ENCODE measurements around the gene OR10A3.
"Not testable (repeated sequence)": the region's sequence is repeated elsewhere in the genome, so short reads cannot be mapped to it uniquely, and the experiment has no call there.

The OR10A3 gene

GRCh38 chr11:7941608-7942007, at the start of gene OR10A3:
Gene OR10A3 (minus strand): TSS chr11:7941708. CDS start chr11:7939520, 2,188 bp downstream.
- no peak within 1 kb of the TSS for H3K4me3 ChIP-seq (ENCODE audit: low read depth, low read length)
- no peak for TF ChIP-seq CTCF (IDR thresholded peaks at IDR 0.05; ENCODE audit: control insufficient read depth, extremely low read depth, insufficient read depth)
- no peak for DNase-seq (ENCODE audit: low read depth)

- not testable (repeated sequence) for DNase-seq (ENCODE audit: low read depth)
- H3K4me3 ChIP-seq (ENCODE audit: low read depth, low read length), result peak overlapping the region; percentile 62
Observed at GRCh38 chr11:7987560-7987883, 46.0 kb upstream of the OR10A3 start.

GRCh38 chr11:7986768-7987559, 45.5 kb upstream of the OR10A3 start, which contains the start of gene EIF3F:
Gene EIF3F (plus strand): TSS chr11:7987337. CDS start chr11:7987353, 16 bp downstream.
- peak; percentile 89 for TF ChIP-seq CTCF (IDR thresholded peaks at IDR 0.05; ENCODE audit: control insufficient read depth, extremely low read depth, insufficient read depth)
- peak; percentile 100 for DNase-seq (ENCODE audit: low read depth)
- H3K4me3 ChIP-seq (ENCODE audit: low read depth, low read length), result peak within 1 kb of the TSS; percentile 62

- no peak overlapping the region for H3K4me3 ChIP-seq (ENCODE audit: low read depth, low read length)
- no peak for DNase-seq (ENCODE audit: low read depth)
- TF ChIP-seq CTCF (IDR thresholded peaks at IDR 0.05; ENCODE audit: control insufficient read depth, extremely low read depth, insufficient read depth), result no peak
Observed at GRCh38 chr11:7983832-7984590, 42.5 kb upstream of the OR10A3 start.

- no peak for TF ChIP-seq CTCF (IDR thresholded peaks at IDR 0.05; ENCODE audit: control insufficient read depth, extremely low read depth, insufficient read depth)
- DNase-seq (ENCODE audit: low read depth), result no peak
- H3K4me3 ChIP-seq (ENCODE audit: low read depth, low read length), result no peak overlapping the region
Observed at GRCh38 chr11:7982582-7983119, 41.1 kb upstream of the OR10A3 start.

- H3K4me3 ChIP-seq (ENCODE audit: low read depth, low read length), result no peak overlapping the region
- no peak for TF ChIP-seq CTCF (IDR thresholded peaks at IDR 0.05; ENCODE audit: control insufficient read depth, extremely low read depth, insufficient read depth)
- DNase-seq (ENCODE audit: low read depth), result no peak
Observed at GRCh38 chr11:7981619-7982157, 40.2 kb upstream of the OR10A3 start.

Measured in LNCaP clone FGC (cell line).